Activated naive CD4-positive, alpha-beta T cell treated with anti-CD3 and anti-CD28 coated beads for 36 hours (primary cell): Measurements from ENCODE around the gene KMT2D. TPM values are rescaled to one million over a fixed set of nuclear protein-coding genes. Genes with fewer than 3 reads are reported as not detected.

ENCODE experiments used
- CTCF ChIA-PET: fragments of 350-600 bp; sonication (Branson Sonifier 250); formaldehyde crosslinking; loops from one replicate; lab custom pipeline; 2021; ENCODE audit warnings: antibody characterized with exemption; lab: Charles Lee
- DNase-seq: peaks from one replicate; pipeline ENCODE4 v3.0.0-alpha.2; 2020
- H3K27ac Mint-ChIP-seq: one replicate; pipeline ENCODE4 v1.8.0; 2021; ENCODE audit warnings: mild to moderate bottlenecking, mixed read lengths
- H3K27me3 Mint-ChIP-seq: one replicate; pipeline ENCODE4 v1.8.0; 2021; ENCODE audit warnings: low read depth, mixed read lengths
- H3K36me3 Mint-ChIP-seq: one replicate; pipeline ENCODE4 v1.8.0; 2021; ENCODE audit warnings: low read depth, mixed read lengths
- H3K4me1 Mint-ChIP-seq: one replicate; pipeline ENCODE4 v1.8.0; 2021; ENCODE audit warnings: low read depth, mixed read lengths
- H3K4me3 Mint-ChIP-seq: one replicate; pipeline ENCODE4 v1.8.0; 2021; ENCODE audit warnings: mild to moderate bottlenecking, moderate library complexity, mixed read lengths
- H3K9me3 Mint-ChIP-seq: one replicate; pipeline ENCODE4 v1.8.0; 2021; ENCODE audit warnings: mixed read lengths
- intact Hi-C: fragments of 100-400 bp; cut with micrococcal nuclease; formaldehyde crosslinking; loops from one replicate; pipeline ENCODE4 v1.15.1; 2023
- total RNA-seq, 2 experiments: library from RNA; stranded (reverse); gene quantifications; one replicate each; pipeline ENCODE4 v1.2.3, GENCODE V29; 2021

KMT2D gene
- total RNA-seq, 2 experiments from 2014 or later: 44.9 to 49.0 TPM

GRCh38 chr12:49031573-49032161 is 28.9 kb downstream of the KMT2D start:
- no peaks in the 10 kb centered on the region for H3K9me3 Mint-ChIP-seq
- H3K4me3 Mint-ChIP-seq: no peak overlapping the region
- CTCF ChIA-PET: interaction anchor here (1.0 to 1.3 kb wide), 4 partner anchors 11 to 34 kb away, joined by 3 to 4 read pairs (median 3); no protein-coding TSS in a partner anchor
- DNase-seq: no peak
- no peak overlapping the region for H3K27ac Mint-ChIP-seq
- H3K36me3 Mint-ChIP-seq: peaks cover 29% of the 10 kb centered on the region
- intact Hi-C loops: no loop called here
- no peaks in the 10 kb centered on the region for H3K4me1 Mint-ChIP-seq
- H3K27me3 Mint-ChIP-seq: no peaks in the 10 kb centered on the region

GRCh38 chr12:49030714-49031572 is 29.7 kb downstream of the KMT2D start:
- no peaks in the 10 kb centered on the region for H3K27me3 Mint-ChIP-seq

DNA sequence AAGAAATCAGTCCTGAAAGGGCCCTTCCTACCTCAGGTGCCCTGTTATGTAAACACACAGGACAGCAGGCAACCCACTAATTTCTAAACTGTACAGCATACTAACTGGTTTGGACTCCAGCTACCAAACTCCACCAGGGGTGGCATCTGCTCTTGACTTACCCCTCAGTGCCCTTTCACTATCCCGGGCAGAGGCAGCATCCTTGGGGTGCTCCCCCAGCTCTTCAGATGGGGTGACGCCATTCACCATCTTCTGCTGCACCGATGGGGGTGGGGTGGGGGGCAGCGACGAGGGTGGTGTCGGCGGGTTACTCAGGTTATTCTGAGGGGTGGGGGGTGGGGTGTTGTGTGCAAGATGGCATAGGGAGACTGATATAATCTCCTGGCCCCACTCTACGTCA is 30.5 kb downstream of the KMT2D start:
- Mint-ChIP-seq H3K4me3 (no peak overlapping the region), H3K27ac (no peak overlapping the region), H3K36me3 (peaks cover 31% of the 10 kb centered on the region), H3K4me1 (no peaks in the 10 kb centered on the region), H3K9me3 (no peaks in the 10 kb centered on the region), H3K27me3 (no peaks in the 10 kb centered on the region)
- no peak for DNase-seq
- intact Hi-C loops: no loop called here
- CTCF ChIA-PET: interaction anchor here (0.6 to 1.3 kb wide), 5 partner anchors 11 to 100 kb away, joined by 3 to 9 read pairs (median 3); no protein-coding TSS in a partner anchor

More at GRCh38 chr12:49030714-49031572, 29.7 kb downstream of the KMT2D start:
- Mint-ChIP-seq H3K4me1 (no peaks in the 10 kb centered on the region), H3K9me3 (no peaks in the 10 kb centered on the region), H3K36me3 (peaks cover 29% of the 10 kb centered on the region), H3K4me3 (no peak overlapping the region), H3K27ac (no peak overlapping the region)
- intact Hi-C loops: no loop called here
- CTCF ChIA-PET: interaction anchor here (1.0 to 1.3 kb wide), 5 partner anchors 11 to 99 kb away, joined by 3 read pairs; no protein-coding TSS in a partner anchor
- DNase-seq: no peak

DNA sequence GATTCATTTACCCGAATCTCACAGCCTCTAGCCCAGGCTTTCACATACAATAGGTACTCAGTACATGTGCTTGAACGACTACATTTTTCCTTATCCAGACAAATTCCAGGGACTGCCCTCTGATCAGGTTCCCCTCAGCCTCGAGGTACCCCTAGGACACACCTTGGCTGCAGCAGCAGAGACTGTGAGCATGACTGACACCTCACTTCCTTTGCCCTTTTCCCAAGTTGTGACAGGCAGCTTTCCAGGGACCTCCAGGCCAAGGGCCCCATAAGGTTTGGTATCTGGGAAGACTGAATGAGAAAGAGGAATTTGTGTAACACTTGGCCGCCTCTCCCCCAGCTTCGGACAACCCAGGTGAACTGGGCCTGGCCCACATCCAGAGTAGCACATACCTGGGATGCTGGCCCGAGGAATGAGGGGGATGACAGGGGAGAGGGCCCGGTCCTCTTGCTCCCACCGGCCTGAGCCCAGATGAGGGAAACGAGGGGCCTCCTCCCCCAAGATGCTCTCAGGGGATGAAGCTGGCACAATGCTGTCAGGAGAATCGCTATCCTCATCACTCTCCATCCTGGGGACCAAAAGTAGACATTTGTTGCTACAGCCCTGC is 31.8 kb downstream of the KMT2D start:
- CTCF ChIA-PET: interaction anchor here (0.5 to 1.3 kb wide), 4 partner anchors 15 to 117 kb away, joined by 3 to 9 read pairs (median 4); no protein-coding TSS in a partner anchor
- no peaks in the 10 kb centered on the region for H3K9me3 Mint-ChIP-seq
- H3K27ac Mint-ChIP-seq: no peak overlapping the region
- H3K4me3 Mint-ChIP-seq: no peak overlapping the region
- H3K36me3 Mint-ChIP-seq: peaks cover 33% of the 10 kb centered on the region
- H3K27me3 Mint-ChIP-seq: no peaks in the 10 kb centered on the region
- no peak for DNase-seq
- intact Hi-C loops: no loop called here
- H3K4me1 Mint-ChIP-seq: no peaks in the 10 kb centered on the region

DNA sequence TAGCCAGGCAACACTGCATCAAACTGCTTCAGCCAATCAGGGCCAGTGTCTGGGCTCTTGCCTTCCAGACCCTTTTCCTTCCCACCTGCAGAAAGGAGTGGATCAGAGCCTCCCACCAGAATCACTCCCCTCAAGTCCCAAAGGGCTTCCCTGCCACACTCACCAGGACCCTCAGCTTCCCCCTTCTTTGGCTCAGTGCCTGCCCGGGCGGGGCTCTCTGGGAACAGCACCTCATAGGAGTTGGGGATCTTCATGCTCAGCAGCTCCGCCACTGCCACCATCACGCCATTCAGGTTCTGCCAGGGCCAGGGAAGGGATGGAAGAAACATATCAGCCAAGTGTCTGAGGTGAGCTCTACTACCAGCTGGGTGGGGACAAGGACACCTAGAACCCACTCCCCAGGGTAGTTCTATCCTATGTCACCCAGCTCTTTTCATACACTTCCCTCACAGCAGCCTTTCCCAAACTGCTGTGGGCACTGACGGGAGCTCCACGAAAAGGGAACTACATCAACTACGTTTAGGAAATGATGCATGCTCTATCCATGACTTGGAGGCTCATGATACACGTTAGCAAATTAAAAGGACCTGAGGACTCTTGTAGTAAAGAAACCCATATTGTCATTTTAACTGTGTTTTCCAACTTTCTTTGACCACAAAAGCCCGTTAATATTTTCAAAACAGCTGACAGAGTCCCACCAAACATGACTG is 32.6 kb downstream of the KMT2D start:
- no peaks in the 10 kb centered on the region for H3K4me1 Mint-ChIP-seq
- no peak overlapping the region for H3K4me3 Mint-ChIP-seq
- CTCF ChIA-PET: interaction anchor here (0.5 to 1.2 kb wide), 5 partner anchors 11 to 116 kb away, joined by 3 to 5 read pairs (median 4); no protein-coding TSS in a partner anchor
- H3K27ac Mint-ChIP-seq: peak overlapping the region; percentile 13
- intact Hi-C loops: no loop called here
- no peaks in the 10 kb centered on the region for H3K9me3 Mint-ChIP-seq
- H3K36me3 Mint-ChIP-seq: peaks cover 32% of the 10 kb centered on the region
- no peaks in the 10 kb centered on the region for H3K27me3 Mint-ChIP-seq
- DNase-seq: no peak

DNA sequence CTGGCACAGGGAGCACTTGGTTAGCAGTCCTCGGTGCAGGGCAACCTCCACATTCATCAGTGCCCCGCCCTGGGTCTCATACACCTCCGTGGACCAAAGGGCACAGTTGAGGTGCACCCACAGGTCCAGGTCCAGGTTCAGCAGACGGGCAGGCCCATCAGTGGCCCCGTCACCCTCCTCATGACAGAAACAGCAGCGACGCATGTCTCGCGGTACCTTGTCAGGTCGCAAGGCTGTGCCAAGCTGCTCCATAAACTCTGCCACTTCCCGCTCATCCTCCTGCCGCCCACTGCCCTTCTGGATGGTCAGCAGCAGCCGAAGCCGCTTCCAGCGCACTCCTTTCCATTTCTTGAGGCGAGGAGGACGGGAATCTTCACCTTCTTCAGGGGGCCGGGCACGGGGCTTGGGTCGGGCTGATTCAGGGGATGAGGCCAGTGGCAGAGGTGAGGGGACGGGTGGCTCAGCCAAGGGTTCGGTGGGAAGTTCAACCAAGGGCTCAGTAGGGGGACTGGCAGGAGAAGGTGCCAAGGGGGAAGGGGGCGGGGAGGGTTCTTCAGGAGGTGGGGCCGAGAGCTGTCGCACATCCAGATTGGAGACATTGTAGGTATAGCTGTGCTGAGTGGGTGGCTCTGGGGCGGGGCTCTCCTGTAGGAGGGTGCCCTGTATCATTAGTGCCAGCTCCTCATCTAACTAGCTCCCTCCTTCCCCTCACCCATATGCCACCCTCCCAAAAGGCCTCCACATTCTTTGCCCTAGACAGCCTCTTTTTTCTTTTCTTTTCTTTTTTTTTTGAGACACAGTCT is 33.7 kb downstream of the KMT2D start:
- H3K9me3 Mint-ChIP-seq: no peaks in the 10 kb centered on the region
- H3K27ac Mint-ChIP-seq: no peak overlapping the region
- peaks cover 34% of the 10 kb centered on the region for H3K36me3 Mint-ChIP-seq
- DNase-seq: no peak
- no peaks in the 10 kb centered on the region for H3K4me1 Mint-ChIP-seq
- H3K27me3 Mint-ChIP-seq: no peaks in the 10 kb centered on the region
- intact Hi-C loops: no loop called here
- no peak overlapping the region for H3K4me3 Mint-ChIP-seq
- CTCF ChIA-PET: interaction anchor here (0.6 to 1.2 kb wide), 3 partner anchors 17 to 74 kb away, joined by 3 to 4 read pairs (median 3); no protein-coding TSS in a partner anchor

GRCh38 chr12:49026101-49026500 is 34.5 kb downstream of the KMT2D start:
- Mint-ChIP-seq H3K27ac (no peak overlapping the region), H3K4me3 (no peak overlapping the region), H3K36me3 (peaks cover 37% of the 10 kb centered on the region), H3K27me3 (no peaks in the 10 kb centered on the region), H3K9me3 (no peaks in the 10 kb centered on the region), H3K4me1 (no peaks in the 10 kb centered on the region)
- DNase-seq: no peak
- intact Hi-C loops: no loop called here
- CTCF ChIA-PET: interaction anchor here (0.9 to 2.1 kb wide), 3 partner anchors 17 to 38 kb away, joined by 3 to 7 read pairs (median 3); no protein-coding TSS in a partner anchor

DNA sequence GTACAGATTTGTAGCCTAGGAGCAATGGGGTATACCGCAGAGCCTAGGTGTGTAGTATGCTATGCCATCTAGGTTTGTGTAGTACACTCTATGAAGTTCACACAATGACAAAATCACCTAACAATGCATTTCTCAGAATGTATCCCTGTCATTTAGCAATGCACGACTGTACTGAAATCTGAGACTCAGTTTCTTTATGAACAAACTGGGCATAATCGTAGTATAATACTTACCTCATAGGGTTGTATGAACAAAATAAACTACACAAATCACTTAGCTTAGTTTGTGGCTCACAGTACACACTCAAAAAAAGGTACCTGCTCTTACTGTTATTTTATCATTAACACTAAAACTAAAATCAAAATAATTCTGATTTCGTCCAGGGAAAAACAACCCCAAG is 35.1 kb downstream of the KMT2D start:
- no peak overlapping the region for H3K27ac Mint-ChIP-seq
- H3K36me3 Mint-ChIP-seq: peaks cover 34% of the 10 kb centered on the region
- no peak overlapping the region for H3K4me3 Mint-ChIP-seq
- CTCF ChIA-PET: interaction anchor here (0.9 to 2.1 kb wide), 2 partner anchors 18 to 34 kb away, joined by 3 to 7 read pairs; no protein-coding TSS in a partner anchor
- H3K27me3 Mint-ChIP-seq: no peaks in the 10 kb centered on the region
- H3K4me1 Mint-ChIP-seq: no peaks in the 10 kb centered on the region
- DNase-seq: no peak
- intact Hi-C loops: no loop called here
- no peaks in the 10 kb centered on the region for H3K9me3 Mint-ChIP-seq

- H3K27ac Mint-ChIP-seq: no peak overlapping the region
- no peak overlapping the region for H3K4me3 Mint-ChIP-seq
Measured at GRCh38 chr12:49024543-49024942, 36.1 kb downstream of the KMT2D start.

DNA sequence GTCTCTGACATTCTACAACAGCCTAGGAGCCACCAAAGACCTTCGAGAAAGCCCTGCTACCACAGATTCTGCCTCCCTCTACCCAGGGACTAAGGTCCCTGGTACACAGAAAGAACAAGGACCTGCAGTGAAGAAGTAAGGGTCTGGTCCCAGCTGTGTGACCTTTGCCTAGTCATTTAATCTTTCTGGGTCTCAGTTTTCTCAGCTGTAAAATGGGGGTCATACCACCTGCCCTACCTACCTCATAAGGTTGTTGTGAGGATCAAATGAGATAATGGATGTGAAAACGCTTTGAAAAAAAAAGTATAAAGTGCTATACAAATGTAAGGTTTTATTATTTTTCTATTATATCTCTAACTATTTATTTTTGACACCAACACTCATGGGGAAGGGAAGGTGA is 36.8 kb downstream of the KMT2D start:
- Mint-ChIP-seq H3K27me3 (no peaks in the 10 kb centered on the region), H3K4me3 (no peak overlapping the region), H3K9me3 (no peaks in the 10 kb centered on the region), H3K4me1 (peaks cover 10% of the 10 kb centered on the region), H3K27ac (no peak overlapping the region), H3K36me3 (peaks cover 34% of the 10 kb centered on the region)
- CTCF ChIA-PET: interaction anchor here (1.1 kb wide), 1 partner anchor 36 kb away, joined by 6 read pairs; no protein-coding TSS in a partner anchor
- DNase-seq: no peak
- intact Hi-C loops: no loop called here

More at GRCh38 chr12:49024543-49024942, 36.1 kb downstream of the KMT2D start:
- CTCF ChIA-PET: interaction anchor here (2.1 kb wide), 1 partner anchor 19 kb away, joined by 7 read pairs; no protein-coding TSS in a partner anchor
- H3K36me3 Mint-ChIP-seq: peaks cover 33% of the 10 kb centered on the region
- H3K4me1 Mint-ChIP-seq: peaks cover 5% of the 10 kb centered on the region
- DNase-seq: no peak
- intact Hi-C loops: no loop called here
- no peaks in the 10 kb centered on the region for H3K9me3 Mint-ChIP-seq
- H3K27me3 Mint-ChIP-seq: no peaks in the 10 kb centered on the region
